ENCODE data around the gene LRRC7. TPM values are rescaled to one million over a fixed set of nuclear protein-coding genes. Genes with fewer than 3 reads are reported as not detected.

LRRC7 gene
- not detected for total RNA-seq

- Mint-ChIP-seq H3K4me3 (peak within 1 kb of the TSS; percentile 62), H3K27ac (peak within 1 kb of the TSS; percentile 11), H3K36me3 (no peaks in the 10 kb centered on the region), H3K27me3 (peaks cover 38% of the 10 kb centered on the region), H3K9me3 (no peaks in the 10 kb centered on the region), H3K4me1 (peaks cover 4% of the 10 kb centered on the region)
- ATAC-seq (ENCODE audit: low read depth) = peak; percentile 35
- peak; percentile 29 for DNase-seq
- POLR2A ChIA-PET = interaction anchor here (0.7 kb wide), 1 partner anchor 143 kb away, joined by 3 read pairs; no protein-coding TSS in a partner anchor
Measured at GRCh38 chr1:69567652-69568420, at the start of gene LRRC7. LRRC7 (plus strand) TSS chr1:69567922; CDS start chr1:69568640, 718 bp downstream.

DNA sequence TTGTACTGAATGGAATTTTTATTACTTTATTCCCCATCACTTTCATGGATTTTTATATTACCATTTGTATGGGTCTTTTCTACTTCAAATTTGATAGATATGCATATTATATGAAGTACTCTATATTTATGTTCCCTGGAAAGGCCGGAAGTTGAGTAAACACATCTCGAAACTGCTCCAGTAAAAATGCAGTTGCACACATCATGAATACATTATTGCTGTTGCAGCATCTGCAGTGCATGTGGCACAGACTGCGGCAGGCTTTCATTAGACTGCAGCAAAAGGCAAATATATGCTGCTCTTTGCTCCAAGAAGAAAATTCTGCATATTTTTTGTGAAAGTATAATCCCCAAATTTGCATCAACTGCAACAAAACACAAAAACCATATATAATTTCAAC lies 48.7 kb upstream of the LRRC7 start:
- H3K4me3 Mint-ChIP-seq = no peak overlapping the region
- ATAC-seq (ENCODE audit: low read depth) = no peak
- no peaks in the 10 kb centered on the region for H3K4me1 Mint-ChIP-seq
- H3K36me3 Mint-ChIP-seq = no peaks in the 10 kb centered on the region
- no peak for DNase-seq
- no peak overlapping the region for H3K27ac Mint-ChIP-seq
- no peaks in the 10 kb centered on the region for H3K9me3 Mint-ChIP-seq
- no peaks in the 10 kb centered on the region for H3K27me3 Mint-ChIP-seq
- POLR2A ChIA-PET = no interaction called here

GRCh38 chr1:69520326-69520725 lies 47.4 kb upstream of the LRRC7 start:
- DNase-seq = no peak

GRCh38 chr1:69523032-69523431 lies 44.7 kb upstream of the LRRC7 start:
- ATAC-seq (ENCODE audit: low read depth) (no peak), DNase-seq (no peak)
- Mint-ChIP-seq H3K27ac (no peak overlapping the region), H3K4me1 (no peaks in the 10 kb centered on the region), H3K36me3 (no peaks in the 10 kb centered on the region), H3K9me3 (no peaks in the 10 kb centered on the region), H3K4me3 (no peak overlapping the region), H3K27me3 (no peaks in the 10 kb centered on the region)
- POLR2A ChIA-PET = no interaction called here

More at GRCh38 chr1:69520326-69520725, 47.4 kb upstream of the LRRC7 start:
- Mint-ChIP-seq H3K36me3 (no peaks in the 10 kb centered on the region), H3K4me3 (no peak overlapping the region), H3K4me1 (no peaks in the 10 kb centered on the region), H3K27ac (no peak overlapping the region), H3K27me3 (no peaks in the 10 kb centered on the region), H3K9me3 (no peaks in the 10 kb centered on the region)
- ATAC-seq (ENCODE audit: low read depth) = no peak
- POLR2A ChIA-PET = no interaction called here

GRCh38 chr1:69523461-69523860 lies 44.3 kb upstream of the LRRC7 start:
- ATAC-seq (ENCODE audit: low read depth) (no peak), DNase-seq (no peak)
- no peaks in the 10 kb centered on the region for H3K36me3 Mint-ChIP-seq
- no peak overlapping the region for H3K4me3 Mint-ChIP-seq
- no peak overlapping the region for H3K27ac Mint-ChIP-seq
- no peaks in the 10 kb centered on the region for H3K9me3 Mint-ChIP-seq
- H3K27me3 Mint-ChIP-seq = no peaks in the 10 kb centered on the region
- POLR2A ChIA-PET = no interaction called here
- H3K4me1 Mint-ChIP-seq = no peaks in the 10 kb centered on the region

- DNase-seq (no peak), ATAC-seq (ENCODE audit: low read depth) (no peak)
- H3K27me3 Mint-ChIP-seq = no peaks in the 10 kb centered on the region
- H3K4me1 Mint-ChIP-seq = no peaks in the 10 kb centered on the region
- no peak overlapping the region for H3K27ac Mint-ChIP-seq
- no peaks in the 10 kb centered on the region for H3K36me3 Mint-ChIP-seq
- H3K9me3 Mint-ChIP-seq = no peaks in the 10 kb centered on the region
- H3K4me3 Mint-ChIP-seq = no peak overlapping the region
- POLR2A ChIA-PET = no interaction called here
Measured at GRCh38 chr1:69524015-69524414, 43.7 kb upstream of the LRRC7 start.

DNA sequence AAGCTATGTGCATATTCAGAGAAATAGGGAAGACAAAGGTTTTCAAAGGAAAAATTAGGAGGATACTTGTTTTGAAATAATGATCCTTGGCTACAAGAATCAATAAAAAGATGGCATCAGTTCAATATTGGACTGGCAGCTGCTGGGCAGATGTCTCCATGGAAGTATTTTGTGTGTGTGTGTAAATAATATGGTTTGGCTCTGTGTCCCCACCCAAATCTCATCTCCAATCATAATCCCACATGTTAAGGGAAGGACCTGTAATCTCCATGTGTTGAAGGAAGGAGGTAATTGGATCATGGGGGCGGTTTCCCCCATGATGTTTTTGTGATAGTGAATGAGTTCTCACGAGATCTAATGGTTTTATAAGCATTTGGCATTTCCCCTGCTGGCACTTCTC lies 40.4 kb upstream of the LRRC7 start:
- no peak overlapping the region for H3K4me3 Mint-ChIP-seq
- H3K36me3 Mint-ChIP-seq = no peaks in the 10 kb centered on the region
- H3K4me1 Mint-ChIP-seq = no peaks in the 10 kb centered on the region
- H3K27ac Mint-ChIP-seq = no peak overlapping the region
- DNase-seq (no peak), ATAC-seq (ENCODE audit: low read depth) (no peak)
- POLR2A ChIA-PET = no interaction called here
- H3K27me3 Mint-ChIP-seq = no peaks in the 10 kb centered on the region
- no peaks in the 10 kb centered on the region for H3K9me3 Mint-ChIP-seq

- POLR2A ChIA-PET = no interaction called here
- DNase-seq = no peak
- no peaks in the 10 kb centered on the region for H3K36me3 Mint-ChIP-seq
Measured at GRCh38 chr1:69528376-69528775, 39.3 kb upstream of the LRRC7 start.

GRCh38 chr1:69533343-69533742 lies 34.4 kb upstream of the LRRC7 start:
- no peaks in the 10 kb centered on the region for H3K36me3 Mint-ChIP-seq
- no peak overlapping the region for H3K4me3 Mint-ChIP-seq
- peaks cover 2% of the 10 kb centered on the region for H3K9me3 Mint-ChIP-seq
- no peak overlapping the region for H3K27ac Mint-ChIP-seq
- no peaks in the 10 kb centered on the region for H3K27me3 Mint-ChIP-seq
- DNase-seq = no peak
- H3K4me1 Mint-ChIP-seq = no peaks in the 10 kb centered on the region
- POLR2A ChIA-PET = no interaction called here
- no peak for ATAC-seq (ENCODE audit: low read depth)

More at GRCh38 chr1:69528376-69528775, 39.3 kb upstream of the LRRC7 start:
- no peaks in the 10 kb centered on the region for H3K27me3 Mint-ChIP-seq
- no peak overlapping the region for H3K27ac Mint-ChIP-seq
- no peak for ATAC-seq (ENCODE audit: low read depth)
- H3K4me3 Mint-ChIP-seq = no peak overlapping the region
- no peaks in the 10 kb centered on the region for H3K9me3 Mint-ChIP-seq
- H3K4me1 Mint-ChIP-seq = no peaks in the 10 kb centered on the region

GRCh38 chr1:69534829-69535228 lies 32.9 kb upstream of the LRRC7 start:
- Mint-ChIP-seq H3K27me3 (no peaks in the 10 kb centered on the region), H3K4me1 (no peaks in the 10 kb centered on the region), H3K27ac (no peak overlapping the region), H3K9me3 (peaks cover 2% of the 10 kb centered on the region), H3K4me3 (no peak overlapping the region), H3K36me3 (no peaks in the 10 kb centered on the region)
- POLR2A ChIA-PET = no interaction called here
- DNase-seq (no peak), ATAC-seq (ENCODE audit: low read depth) (no peak)

DNA sequence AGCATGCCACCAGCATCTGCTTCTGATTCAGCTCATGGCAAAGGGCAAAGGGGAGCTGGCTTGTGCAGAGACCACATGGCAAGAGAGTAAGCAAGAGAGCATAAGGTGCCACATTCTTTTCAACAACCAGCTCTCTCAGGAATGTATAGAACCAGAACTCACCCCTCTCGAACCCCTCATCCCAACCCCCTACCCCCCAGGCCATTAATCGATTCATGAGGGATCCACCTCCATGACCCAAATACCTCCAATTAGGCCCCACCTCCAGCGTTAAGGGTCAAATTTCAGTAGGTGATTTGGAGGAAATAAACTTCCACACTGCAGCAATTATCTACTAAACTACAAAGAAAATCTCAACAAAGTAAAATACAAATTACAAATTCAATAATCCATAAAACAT lies 32.2 kb upstream of the LRRC7 start:
- Mint-ChIP-seq H3K27ac (no peak overlapping the region), H3K36me3 (no peaks in the 10 kb centered on the region), H3K9me3 (peaks cover 2% of the 10 kb centered on the region), H3K4me3 (no peak overlapping the region), H3K27me3 (no peaks in the 10 kb centered on the region), H3K4me1 (no peaks in the 10 kb centered on the region)
- ATAC-seq (ENCODE audit: low read depth) (no peak), DNase-seq (no peak)
- POLR2A ChIA-PET = no interaction called here

GRCh38 chr1:69540052-69540451 lies 27.7 kb upstream of the LRRC7 start:
- Mint-ChIP-seq H3K27ac (no peak overlapping the region), H3K36me3 (no peaks in the 10 kb centered on the region), H3K4me3 (no peak overlapping the region), H3K4me1 (no peaks in the 10 kb centered on the region), H3K27me3 (no peaks in the 10 kb centered on the region), H3K9me3 (peaks cover 2% of the 10 kb centered on the region)
- DNase-seq = no peak
- POLR2A ChIA-PET = no interaction called here
- ATAC-seq (ENCODE audit: low read depth) = no peak

DNA sequence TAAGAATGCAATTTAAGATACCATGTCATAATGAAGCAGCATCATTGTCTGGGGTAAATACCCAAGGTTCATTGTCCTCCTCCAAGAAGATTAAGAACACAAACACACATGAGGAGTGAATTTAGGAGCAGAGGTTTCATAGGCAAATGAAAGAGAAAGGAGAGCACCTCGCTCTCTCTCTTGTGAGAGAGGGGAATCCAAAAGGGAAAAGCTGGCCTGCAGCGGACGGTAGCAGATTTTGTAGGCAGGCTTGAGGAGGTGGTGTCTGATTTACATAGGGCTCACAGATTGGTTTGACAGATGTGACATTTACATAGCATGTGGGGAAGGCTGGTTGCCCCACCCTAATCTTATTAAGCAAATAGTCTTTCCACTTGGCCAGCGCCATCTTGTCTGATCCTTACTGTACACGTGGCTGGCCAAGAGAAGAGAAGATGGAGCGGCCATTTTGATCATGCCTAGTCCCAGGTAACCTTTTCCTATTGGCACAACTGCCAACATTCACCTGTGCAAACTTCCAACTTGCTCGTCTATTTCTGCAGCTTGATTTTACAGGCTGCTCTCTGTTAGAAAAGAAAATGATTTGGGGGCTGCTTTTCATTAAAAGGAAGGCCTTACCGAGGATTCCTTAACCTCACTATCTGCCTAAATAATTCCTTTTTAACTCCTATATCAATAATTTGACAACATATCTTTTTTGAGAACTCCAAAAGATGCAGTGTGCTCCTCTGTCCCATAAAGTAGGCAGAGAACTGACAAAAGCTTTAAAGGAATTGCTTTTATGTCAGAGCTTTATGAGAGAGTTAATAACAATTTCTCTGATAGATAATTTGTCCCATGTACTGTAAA lies 16.0 kb upstream of the LRRC7 start:
- Mint-ChIP-seq H3K4me3 (no peak overlapping the region), H3K36me3 (no peaks in the 10 kb centered on the region), H3K9me3 (peaks cover 2% of the 10 kb centered on the region), H3K4me1 (no peaks in the 10 kb centered on the region), H3K27ac (no peak overlapping the region), H3K27me3 (no peaks in the 10 kb centered on the region)
- no peak for ATAC-seq (ENCODE audit: low read depth)
- no peak for DNase-seq
- POLR2A ChIA-PET = no interaction called here

DNA sequence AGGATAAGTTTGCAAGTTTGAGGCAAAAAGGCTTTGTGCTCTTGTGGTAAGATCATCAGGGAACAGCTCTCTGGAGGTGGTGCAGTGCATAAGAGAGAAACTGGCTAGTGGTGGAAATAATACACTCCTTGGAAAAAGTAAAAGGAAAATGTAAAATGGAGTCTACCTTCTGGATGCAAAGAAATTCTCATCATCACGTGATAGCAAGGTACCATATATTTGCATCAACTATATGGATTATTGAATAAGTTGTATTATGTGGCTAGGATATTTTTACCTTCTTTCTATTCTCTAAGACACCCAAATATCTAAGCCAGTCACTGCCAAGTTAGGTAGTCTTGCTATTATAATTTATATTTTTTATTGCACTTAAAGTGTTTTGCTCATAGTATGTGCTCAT lies 14.0 kb upstream of the LRRC7 start:
- Mint-ChIP-seq H3K36me3 (no peaks in the 10 kb centered on the region), H3K27ac (no peak overlapping the region), H3K4me3 (no peak overlapping the region), H3K9me3 (peaks cover 2% of the 10 kb centered on the region), H3K27me3 (no peaks in the 10 kb centered on the region), H3K4me1 (no peaks in the 10 kb centered on the region)
- POLR2A ChIA-PET = no interaction called here
- DNase-seq = no peak
- ATAC-seq (ENCODE audit: low read depth) = no peak
